Activated CD8-positive, alpha-beta memory T cell treated with anti-CD3 and anti-CD28 coated beads for 1 hour (primary cell): ENCODE data around the gene RAB7A.
"Not testable (repeated sequence)": the region's sequence is repeated elsewhere in the genome, so short reads cannot be mapped to it uniquely, and the experiment has no call there.

Experiments used
- DNase-seq, 2 donors: peaks; one replicate each; pipeline ENCODE4 v3.0.0-alpha.2; 2020; ENCODE audit warnings: low read depth in 1 of 2; ENCODE audit errors: extremely low read depth in 1 of 2

The RAB7A gene

GRCh38 chr3:128710816-128711433 is 15.1 kb upstream of the RAB7A start:
- no peak for DNase-seq

DNA sequence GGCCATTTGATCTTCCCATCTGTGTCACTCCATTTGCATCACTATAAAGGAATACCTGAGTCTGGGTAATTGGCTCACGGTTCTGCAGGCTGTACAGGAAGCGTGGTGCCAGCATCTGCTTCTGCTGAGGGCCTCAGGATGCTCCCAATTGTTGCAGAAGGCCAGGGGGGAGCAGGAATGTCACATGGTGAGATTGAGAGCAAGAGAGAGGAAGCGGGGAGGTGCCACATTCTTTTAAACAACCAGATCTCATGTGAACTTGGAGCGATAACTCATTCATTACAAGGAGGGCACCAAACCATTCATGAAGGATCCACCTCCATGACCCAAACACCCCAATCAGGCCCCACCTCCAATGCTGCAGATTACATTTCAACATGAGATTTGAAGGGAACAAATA is 13.1 kb upstream of the RAB7A start:
- no peak for DNase-seq

DNA sequence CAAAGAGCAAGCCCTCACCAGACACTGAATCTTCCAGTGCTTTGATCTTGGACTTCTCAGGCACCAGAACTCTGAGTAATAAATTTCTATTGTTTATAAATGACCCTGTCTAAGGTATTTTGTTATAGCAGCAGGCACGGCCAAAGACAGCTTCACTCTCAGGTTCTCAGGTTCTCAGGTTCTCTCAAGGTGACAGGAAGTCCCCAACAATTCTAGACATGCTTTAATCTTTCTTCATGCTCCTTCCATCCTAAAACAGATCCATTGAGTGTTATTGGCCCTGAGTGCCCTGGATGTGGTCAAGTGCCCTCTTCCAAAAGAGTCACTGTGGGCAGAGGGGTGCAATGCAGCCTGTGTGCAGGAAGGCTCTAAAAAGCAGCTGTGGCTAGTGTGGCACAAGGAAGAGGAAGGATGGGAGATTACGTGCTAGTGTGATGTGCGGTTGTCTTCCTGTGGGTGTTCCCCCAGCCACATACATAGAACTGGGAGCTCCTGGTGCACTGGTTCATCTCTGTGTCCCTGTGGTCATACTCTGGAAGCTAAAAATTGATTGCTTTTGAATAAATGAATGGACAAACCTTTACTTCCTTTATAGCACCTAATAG is 11.0 kb upstream of the RAB7A start:
- DNase-seq = no peak

DNA sequence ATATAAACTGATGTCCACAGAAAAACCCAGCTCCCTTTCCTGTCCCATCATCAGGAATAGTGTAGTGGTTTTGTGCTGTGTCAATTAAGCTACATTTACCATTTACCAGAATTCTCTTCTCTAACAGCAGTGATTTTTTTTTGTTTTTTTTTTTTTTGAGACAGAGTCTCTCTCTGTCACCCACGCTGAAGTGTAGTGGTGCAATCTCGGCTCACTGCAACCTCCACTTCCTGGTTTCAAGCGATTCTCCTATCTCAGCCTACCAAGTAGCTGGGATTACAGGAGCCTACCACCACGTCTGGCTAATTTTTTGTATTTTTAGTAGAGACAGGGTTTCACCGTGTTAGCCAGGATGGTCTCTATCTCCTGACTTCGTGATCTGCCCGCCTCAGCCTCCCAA is 7.1 kb upstream of the RAB7A start:
- DNase-seq = not testable (repeated sequence)

DNA sequence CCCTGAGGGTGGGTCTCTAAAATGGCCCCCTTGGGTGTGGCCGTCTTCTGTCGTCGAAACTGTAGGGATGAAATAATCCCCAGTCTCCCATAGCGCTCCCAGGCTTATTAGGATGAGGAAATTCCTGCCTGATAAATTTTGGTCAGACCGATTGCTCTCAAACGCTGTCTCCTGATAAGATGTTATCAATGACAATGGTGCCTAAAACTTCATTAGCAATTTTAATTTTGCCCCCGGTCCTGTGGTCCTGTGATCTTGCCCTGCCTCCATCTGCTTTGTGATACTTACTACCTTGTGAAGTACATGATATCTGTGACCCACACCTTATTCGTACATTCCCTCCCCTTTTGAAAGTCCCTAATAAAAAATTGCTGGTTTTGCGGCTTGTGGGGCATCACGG is 5.1 kb upstream of the RAB7A start:
- DNase-seq = no peak

DNA sequence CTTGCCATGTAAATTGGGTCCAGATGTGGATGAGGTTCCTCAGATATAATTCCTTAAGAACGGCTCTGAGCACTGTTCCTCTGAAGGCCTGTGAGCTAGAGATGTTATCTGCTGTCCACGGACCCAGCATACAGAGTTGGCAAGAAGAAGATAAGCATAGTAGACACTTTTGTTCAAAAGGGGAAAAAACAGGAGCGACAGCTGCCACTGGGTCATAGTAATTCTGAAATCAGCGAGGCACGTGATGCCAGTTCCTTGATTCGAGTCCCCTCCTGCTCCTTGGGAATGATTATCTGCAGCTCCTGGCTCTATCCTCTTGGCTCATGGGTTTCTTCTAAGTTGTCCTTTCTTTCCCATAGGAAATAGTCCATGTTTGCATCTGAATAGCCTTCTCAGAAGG is 2.5 kb upstream of the RAB7A start:
- no peak for DNase-seq

- DNase-seq = no peak
Observed at GRCh38 chr3:128725547-128726022, 398 bp upstream of the RAB7A start.

GRCh38 chr3:128727059-128727458 is 1.1 kb downstream of the RAB7A start:
- DNase-seq = no peak

GRCh38 chr3:128727485-128727884 is 1.5 kb downstream of the RAB7A start:
- no peak for DNase-seq

DNA sequence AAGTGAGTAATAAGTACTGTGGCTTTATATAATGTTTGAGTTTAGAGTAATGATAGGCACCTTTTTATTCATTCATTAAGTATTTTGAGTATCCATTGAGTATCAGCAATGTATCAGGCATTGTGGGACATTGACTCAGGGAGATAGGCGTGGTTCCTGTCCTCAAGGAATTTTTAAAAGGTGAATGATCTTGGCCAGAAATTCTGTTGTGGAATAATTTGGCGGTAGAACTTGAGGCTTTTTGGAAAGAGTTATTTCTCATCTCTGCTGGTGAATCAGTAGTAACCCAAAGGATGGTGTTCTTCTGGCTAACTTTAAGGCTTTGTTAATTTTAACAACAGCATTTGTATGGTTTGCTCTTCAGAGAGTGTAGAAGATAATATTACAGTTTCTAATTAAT is 2.0 kb downstream of the RAB7A start:
- DNase-seq = no peak

DNA sequence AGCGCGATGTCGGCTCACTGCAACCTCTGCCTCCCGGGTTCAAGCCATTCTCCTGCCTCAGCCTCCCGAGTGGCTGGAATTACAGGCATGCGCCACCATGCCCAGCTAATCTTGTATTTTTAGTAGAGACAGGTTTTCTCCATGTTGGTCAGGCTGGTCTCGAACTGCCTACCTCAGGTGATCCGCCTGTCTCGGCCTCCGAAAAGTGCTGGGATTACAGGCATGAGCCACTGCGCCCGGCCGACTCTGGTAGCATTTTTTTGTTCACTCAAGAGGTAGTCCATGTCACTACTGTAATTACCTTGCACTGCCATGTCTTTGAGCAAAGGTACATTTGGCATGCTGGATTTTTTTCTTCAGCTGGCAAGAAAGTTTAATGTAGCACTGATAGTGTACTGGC is 2.5 kb downstream of the RAB7A start:
- DNase-seq = not testable (repeated sequence)

DNA sequence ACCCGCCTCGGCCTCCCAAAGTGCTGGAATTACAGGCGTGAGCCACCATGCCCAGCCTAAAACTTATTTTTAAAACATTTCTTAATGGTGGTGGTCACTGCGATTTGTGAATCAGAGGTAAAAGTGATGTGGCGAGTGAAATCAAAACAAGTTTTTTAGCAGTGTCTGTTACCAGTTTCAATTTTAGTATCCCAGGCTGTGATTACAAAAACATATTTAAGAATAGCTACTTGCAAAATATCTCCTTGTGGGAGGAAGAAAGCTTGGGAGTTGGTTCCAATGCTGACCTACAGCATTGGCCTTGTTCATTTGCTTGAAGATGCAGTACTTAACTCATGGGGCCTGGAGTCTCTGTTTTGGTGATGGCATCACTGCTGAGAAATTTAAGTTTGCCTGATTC is 4.5 kb downstream of the RAB7A start:
- DNase-seq = no peak

- no peak for DNase-seq
Observed at GRCh38 chr3:128734523-128735189, 8.7 kb downstream of the RAB7A start.

DNA sequence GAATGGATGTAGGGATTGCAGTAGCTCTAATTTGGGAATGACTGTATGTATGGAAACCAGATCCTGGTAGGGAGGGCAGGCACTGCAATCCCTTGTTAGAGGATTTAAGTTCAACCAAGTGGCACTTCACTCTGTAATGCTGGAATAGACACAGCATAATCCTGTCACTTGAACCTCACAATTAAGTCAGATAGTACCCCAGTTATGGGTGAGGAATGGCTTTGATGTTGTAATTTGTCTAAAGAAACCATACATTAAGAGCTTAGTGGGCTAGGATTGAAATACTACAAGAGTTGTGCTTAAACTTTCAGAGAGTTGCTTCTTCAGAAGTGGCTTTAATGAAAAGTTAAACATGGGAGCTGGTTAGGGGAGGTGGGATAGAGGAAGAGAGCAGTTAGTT is 9.3 kb downstream of the RAB7A start:
- DNase-seq = no peak

GRCh38 chr3:128735884-128736283 is 9.9 kb downstream of the RAB7A start:
- no peak for DNase-seq

DNA sequence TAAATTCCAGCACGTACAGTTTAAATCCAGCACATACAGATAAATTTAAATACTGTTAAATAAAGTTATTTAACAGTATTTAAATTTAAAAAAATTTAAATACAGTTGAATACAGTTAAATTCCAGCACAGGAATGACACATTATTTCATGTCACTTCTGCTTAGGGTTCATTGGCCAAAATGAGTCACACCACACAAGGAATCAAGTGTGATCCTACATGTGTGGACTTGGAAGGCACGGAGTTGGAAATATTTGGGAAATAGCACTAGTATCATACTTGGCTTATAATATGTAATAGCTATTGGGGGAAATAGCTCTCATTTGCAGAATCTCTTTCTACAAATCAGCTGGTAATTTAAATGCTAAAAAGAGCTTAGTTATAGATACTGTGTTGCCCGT is 10.6 kb downstream of the RAB7A start:
- no peak for DNase-seq

- DNase-seq = no peak
Observed at GRCh38 chr3:128740621-128741020, 14.6 kb downstream of the RAB7A start.

GRCh38 chr3:128742821-128743594 is 17.0 kb downstream of the RAB7A start:
- no peak for DNase-seq

DNA sequence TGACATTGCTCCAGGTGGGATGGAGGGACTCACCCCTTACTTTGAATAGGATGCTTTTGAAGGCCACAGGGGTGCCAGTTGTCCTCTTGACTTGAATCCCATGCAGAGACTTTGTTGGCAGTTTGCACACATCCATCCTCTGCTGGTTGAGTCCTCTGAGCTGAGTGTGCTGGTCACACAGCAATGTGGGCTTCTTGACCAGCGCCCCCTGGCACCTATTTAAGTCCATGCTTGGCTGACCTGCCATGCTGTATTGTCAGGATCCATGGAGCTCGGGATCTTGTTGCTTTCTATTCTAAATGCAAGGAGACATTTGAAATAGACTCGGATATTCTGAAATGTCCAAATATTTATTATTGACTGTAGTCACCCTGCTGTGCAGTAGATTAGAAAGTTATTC is 19.8 kb downstream of the RAB7A start:
- no peak for DNase-seq

DNA sequence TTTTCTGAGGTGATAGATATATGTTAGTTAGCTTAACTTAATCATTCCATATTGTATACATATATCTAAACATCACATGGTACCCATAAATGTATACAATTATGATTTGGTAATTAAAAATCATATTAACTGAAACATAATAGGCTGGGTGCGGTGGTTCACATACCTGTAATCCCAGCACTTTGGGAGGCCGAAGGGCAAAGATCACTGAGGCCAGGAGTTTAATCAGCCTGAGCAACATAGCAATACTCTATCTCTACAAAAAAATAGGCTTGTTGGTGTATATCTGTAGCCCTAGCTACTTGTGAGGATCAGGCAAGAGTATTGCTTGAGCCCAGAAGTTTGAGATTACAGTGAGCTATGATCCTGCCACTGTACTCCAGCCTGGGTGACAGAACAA is 20.9 kb downstream of the RAB7A start:
- no peak for DNase-seq

- no peak for DNase-seq
Observed at GRCh38 chr3:128748557-128748956, 22.6 kb downstream of the RAB7A start.

GRCh38 chr3:128749035-128749434 is 23.1 kb downstream of the RAB7A start:
- no peak for DNase-seq
